Caco-2 (cell line): Measurements from ENCODE around the gene NCEH1. TPM values are rescaled to one million over a fixed set of nuclear protein-coding genes. Genes with fewer than 3 reads are reported as not detected.

Experiments used
- BruUV-seq: library from RNA; stranded (reverse); fragments of 400-500 nt; replicated peaks from 2 replicates; lab custom pipeline; 2021; lab: Mats Ljungman, UMichigan
- CTCF ChIA-PET: fragments of 300-600 bp; sonication (Branson Sonifier 250); formaldehyde crosslinking; loops from one replicate; lab custom pipeline; 2022; ENCODE audit warnings: antibody characterized with exemption; lab: Charles Lee
- POLR2A ChIA-PET: fragments of 300-600 bp; sonication (Branson Sonifier 250); formaldehyde crosslinking; loops from one replicate; lab custom pipeline; 2022; ENCODE audit warnings: antibody characterized with exemption; lab: Charles Lee
- DNase-seq, 2 experiments: peaks; one replicate each; pipeline versions ENCODE4 v3.0.0 to v3.0.0-alpha.2; 2020 to 2022
- H3K27me3 ChIP-seq: replicated peaks from 2 replicates; pipeline ENCODE4 v1.6.0; 2011; ENCODE audit warnings: low read length; ENCODE audit not compliant: control insufficient read depth, insufficient read depth
- H3K36me3 ChIP-seq: 2 replicates; pipeline ENCODE4 v1.5.1; 2011; ENCODE audit warnings: low read length; ENCODE audit not compliant: control insufficient read depth, insufficient read depth
- H3K4me1 ChIP-seq: fragments of 250-450 bp; sonication (Bioruptor Pico); 2 replicates; pipeline ENCODE4 v1.5.1; 2020; ENCODE audit warnings: mild to moderate bottlenecking
- H3K4me3 ChIP-seq: 2 replicates; pipeline ENCODE4 v1.5.1; 2011; ENCODE audit warnings: low read depth, mild to moderate bottlenecking, control low read depth, low read length
- H3K9me3 ChIP-seq: fragments of 250-450 bp; sonication (Bioruptor Pico); 2 replicates; pipeline ENCODE4 v1.5.1; 2020; ENCODE audit warnings: mild to moderate bottlenecking, moderate library complexity
- H3K27ac Mint-ChIP-seq: one replicate; pipeline ENCODE4 v1.8.0; 2022; ENCODE audit warnings: mixed read lengths; ENCODE audit not compliant: unreplicated experiment
- H3K27me3 Mint-ChIP-seq: one replicate; pipeline ENCODE4 v1.8.0; 2022; ENCODE audit warnings: mixed read lengths; ENCODE audit not compliant: insufficient read depth, unreplicated experiment
- H3K36me3 Mint-ChIP-seq: one replicate; pipeline ENCODE4 v1.8.0; 2022; ENCODE audit warnings: mild to moderate bottlenecking, mixed read lengths; ENCODE audit not compliant: insufficient read depth, unreplicated experiment
- H3K4me1 Mint-ChIP-seq: one replicate; pipeline ENCODE4 v1.8.0; 2022; ENCODE audit warnings: low read depth, mixed read lengths; ENCODE audit not compliant: unreplicated experiment
- H3K4me3 Mint-ChIP-seq: one replicate; pipeline ENCODE4 v1.8.0; 2022; ENCODE audit warnings: mild to moderate bottlenecking, moderate library complexity, mixed read lengths; ENCODE audit not compliant: unreplicated experiment
- H3K9me3 Mint-ChIP-seq: one replicate; pipeline ENCODE4 v1.8.0; 2022; ENCODE audit warnings: mixed read lengths; ENCODE audit not compliant: unreplicated experiment
- intact Hi-C: fragments of 100-400 bp; cut with micrococcal nuclease; formaldehyde crosslinking; loops from one replicate; pipeline ENCODE4 v1.10.0; 2022; ENCODE audit not compliant: unreplicated experiment
- total RNA-seq: library from RNA; stranded (reverse); gene quantifications from 2 replicates; pipeline ENCODE4 v1.2.3, GENCODE V29; 2022
- TF ChIP-seq, protein P1 (sequence below), 2 experiments: fragments of 200-600 bp in 1 of 2; IDR thresholded peaks; 1 replicate in 1 of 2; 2 replicates in 1 of 2; pipeline versions ENCODE4 v1.5.1 to v1.8.0; 2011 to 2022; ENCODE audit warnings: antibody characterized with exemption in 1 of 2, control low read depth in 1 of 2, inconsistent platforms in 1 of 2, low read depth in 1 of 2, low read length in 1 of 2, mild to moderate bottlenecking in 1 of 2, moderate library complexity in 1 of 2; ENCODE audit not compliant: insufficient read depth in 1 of 2, severe bottlenecking in 1 of 2, unreplicated experiment in 1 of 2

NCEH1 gene
- total RNA-seq, 1 experiment from 2014 or later = 10.1 TPM

DNA sequence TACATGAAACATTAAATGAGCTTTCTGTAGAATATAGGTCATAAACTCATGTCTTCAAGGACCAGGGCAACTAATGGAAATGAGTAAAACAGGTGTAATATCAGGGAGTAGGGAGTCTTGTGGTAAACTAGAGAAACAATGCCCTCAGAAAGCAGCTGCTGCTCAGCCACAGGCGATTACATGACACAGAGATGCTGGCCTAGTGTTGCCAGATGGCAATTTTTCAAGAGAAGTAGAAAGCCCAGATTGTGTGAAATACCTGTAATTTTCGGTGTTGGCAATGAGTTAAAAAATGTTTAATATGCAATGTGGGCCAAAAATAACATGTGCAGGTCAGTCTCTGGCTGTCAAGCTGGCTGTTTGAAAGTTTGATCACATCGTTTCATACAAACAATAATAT is 23.4 kb downstream of the NCEH1 start:
- Histone ChIP-seq H3K27me3 (no peaks in the 10 kb centered on the region), H3K4me3 (no peak overlapping the region), H3K4me1 (peaks cover 16% of the 10 kb centered on the region), H3K9me3 (no peaks in the 10 kb centered on the region), H3K36me3 (no peaks in the 10 kb centered on the region)
- ChIA-PET POLR2A (no interaction called here), CTCF (no interaction called here)
- H3K36me3 Mint-ChIP-seq = no peaks in the 10 kb centered on the region
- H3K4me3 Mint-ChIP-seq = no peak overlapping the region
- peaks cover 20% of the 10 kb centered on the region for H3K4me1 Mint-ChIP-seq
- no peak for DNase-seq
- no peaks in the 10 kb centered on the region for H3K27me3 Mint-ChIP-seq
- H3K27ac Mint-ChIP-seq = no peak overlapping the region
- TF ChIP-seq, protein P1, sequence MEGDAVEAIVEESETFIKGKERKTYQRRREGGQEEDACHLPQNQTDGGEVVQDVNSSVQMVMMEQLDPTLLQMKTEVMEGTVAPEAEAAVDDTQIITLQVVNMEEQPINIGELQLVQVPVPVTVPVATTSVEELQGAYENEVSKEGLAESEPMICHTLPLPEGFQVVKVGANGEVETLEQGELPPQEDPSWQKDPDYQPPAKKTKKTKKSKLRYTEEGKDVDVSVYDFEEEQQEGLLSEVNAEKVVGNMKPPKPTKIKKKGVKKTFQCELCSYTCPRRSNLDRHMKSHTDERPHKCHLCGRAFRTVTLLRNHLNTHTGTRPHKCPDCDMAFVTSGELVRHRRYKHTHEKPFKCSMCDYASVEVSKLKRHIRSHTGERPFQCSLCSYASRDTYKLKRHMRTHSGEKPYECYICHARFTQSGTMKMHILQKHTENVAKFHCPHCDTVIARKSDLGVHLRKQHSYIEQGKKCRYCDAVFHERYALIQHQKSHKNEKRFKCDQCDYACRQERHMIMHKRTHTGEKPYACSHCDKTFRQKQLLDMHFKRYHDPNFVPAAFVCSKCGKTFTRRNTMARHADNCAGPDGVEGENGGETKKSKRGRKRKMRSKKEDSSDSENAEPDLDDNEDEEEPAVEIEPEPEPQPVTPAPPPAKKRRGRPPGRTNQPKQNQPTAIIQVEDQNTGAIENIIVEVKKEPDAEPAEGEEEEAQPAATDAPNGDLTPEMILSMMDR (IDR thresholded peaks at IDR 0.05; ENCODE audit: insufficient read depth in 1 of 2, low read depth in 1 of 2, low read length in 1 of 2, severe bottlenecking in 1 of 2, unreplicated experiment in 1 of 2) = no peak
- intact Hi-C loops = no loop called here
- no peaks in the 10 kb centered on the region for H3K9me3 Mint-ChIP-seq
- BruUV-seq = no TSS peak

DNA sequence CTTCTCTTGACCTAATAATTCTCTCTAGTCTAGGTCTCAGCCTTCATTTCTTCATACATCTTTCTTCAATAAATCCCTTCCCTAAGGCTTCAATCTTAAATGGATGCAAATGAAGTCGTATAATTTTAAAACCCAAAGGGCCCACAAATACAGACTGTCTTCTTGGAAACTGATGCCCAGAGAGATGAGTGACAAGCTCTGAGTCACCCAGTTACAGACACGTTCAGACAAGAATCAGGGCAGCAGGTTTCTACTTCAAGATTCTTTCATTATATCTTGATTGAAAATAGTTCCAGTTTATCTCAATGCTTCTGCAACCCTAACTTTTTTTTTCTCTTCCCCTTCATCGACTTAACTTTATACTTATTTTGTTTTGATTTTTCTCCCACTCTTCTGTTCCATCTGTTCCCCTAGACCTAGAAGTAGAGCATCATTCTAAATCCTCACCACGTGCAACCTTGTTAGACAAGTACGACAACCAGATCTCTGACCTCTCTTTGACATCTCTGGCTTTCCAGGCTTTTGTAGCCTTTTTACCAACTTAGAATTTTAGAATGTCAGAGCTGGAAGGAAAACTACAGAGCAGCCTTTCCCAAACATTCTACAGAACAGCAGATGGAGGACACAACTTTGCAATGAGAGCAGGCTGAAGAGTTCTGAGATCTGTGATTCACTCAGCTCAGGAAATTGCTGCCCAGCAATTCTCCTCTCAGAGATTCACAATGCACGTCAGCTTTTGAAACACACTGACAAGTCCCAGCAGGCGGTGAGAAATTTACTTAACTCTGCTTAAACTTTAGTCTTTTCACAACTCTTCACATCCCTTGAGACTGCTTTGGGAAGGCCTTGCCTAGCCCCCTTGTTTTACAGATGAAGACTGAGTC is 25.3 kb downstream of the NCEH1 start:
- Histone ChIP-seq H3K4me1 (0 out of 2 replicates have a peak, but pooled peaks cover 10% of the 10 kb centered on the region), H3K9me3 (no peaks in the 10 kb centered on the region), H3K4me3 (no peak overlapping the region), H3K36me3 (no peaks in the 10 kb centered on the region), H3K27me3 (no peaks in the 10 kb centered on the region)
- CTCF ChIA-PET = interaction anchor here (0.9 kb wide), 1 partner anchor 18 kb away, joined by 3 read pairs; no protein-coding TSS in a partner anchor
- Mint-ChIP-seq H3K27ac (no peak overlapping the region), H3K27me3 (no peaks in the 10 kb centered on the region), H3K9me3 (peaks cover 5% of the 10 kb centered on the region), H3K4me3 (no peak overlapping the region), H3K4me1 (peaks cover 11% of the 10 kb centered on the region), H3K36me3 (no peaks in the 10 kb centered on the region)
- POLR2A ChIA-PET = no interaction called here
- BruUV-seq = no TSS peak
- intact Hi-C loops = no loop called here
- TF ChIP-seq, protein P1 (IDR thresholded peaks at IDR 0.05; ENCODE audit: insufficient read depth in 1 of 2, low read depth in 1 of 2, low read length in 1 of 2, severe bottlenecking in 1 of 2, unreplicated experiment in 1 of 2) = no peak
- DNase-seq = no peak

DNA sequence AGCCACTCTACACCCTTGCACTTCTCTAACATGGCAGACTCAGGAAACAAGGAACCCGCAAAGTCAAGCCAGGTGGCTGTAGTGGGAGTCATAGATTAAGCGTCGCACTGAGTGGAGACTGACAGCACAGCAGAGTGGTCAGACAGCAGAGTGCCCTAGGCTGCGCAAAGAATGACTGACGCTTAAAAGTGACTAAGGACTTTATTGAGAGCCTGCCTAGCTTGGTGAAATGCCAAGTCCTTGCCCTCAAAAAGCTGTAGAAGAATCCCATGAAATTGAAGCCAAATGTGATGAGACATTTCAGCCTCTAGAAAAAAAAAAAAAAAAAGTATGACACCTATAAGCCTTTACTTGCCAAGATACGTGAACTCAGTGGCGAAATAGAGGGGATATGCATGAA is 30.2 kb downstream of the NCEH1 start:
- H3K27me3 ChIP-seq = no peaks in the 10 kb centered on the region
- peaks cover 5% of the 10 kb centered on the region for H3K4me1 Mint-ChIP-seq

More for the DNA sequence above, 30.2 kb downstream of the NCEH1 start:
- Histone ChIP-seq H3K4me3 (no peak overlapping the region), H3K9me3 (no peaks in the 10 kb centered on the region), H3K4me1 (peaks cover 8% of the 10 kb centered on the region; the same call in 1 of the 2 replicates), H3K36me3 (no peaks in the 10 kb centered on the region)
- DNase-seq = no peak
- H3K27me3 Mint-ChIP-seq = no peaks in the 10 kb centered on the region
- BruUV-seq = no TSS peak
- TF ChIP-seq, protein P1 (IDR thresholded peaks at IDR 0.05; ENCODE audit: insufficient read depth in 1 of 2, low read depth in 1 of 2, low read length in 1 of 2, severe bottlenecking in 1 of 2, unreplicated experiment in 1 of 2) = no peak
- peaks cover 5% of the 10 kb centered on the region for H3K9me3 Mint-ChIP-seq
- intact Hi-C loops = no loop called here
- POLR2A ChIA-PET = no interaction called here
- CTCF ChIA-PET = no interaction called here
- H3K36me3 Mint-ChIP-seq = no peaks in the 10 kb centered on the region
- H3K4me3 Mint-ChIP-seq = no peak overlapping the region
- no peak overlapping the region for H3K27ac Mint-ChIP-seq
